NB4 (cell line): ENCODE data around the gene KCTD17.

Experiments
- DNase-seq: peaks from one replicate; pipeline ENCODE4 v3.0.0; 2010; ENCODE audit warnings: low read depth
- H3K4me3 ChIP-seq: one replicate; pipeline ENCODE4 v1.5.1; 2011; ENCODE audit warnings: mild to moderate bottlenecking, low read depth, low read length, moderate library complexity
- CTCF ChIP-seq: IDR thresholded peaks from one replicate; pipeline ENCODE4 v1.5.1; 2012; ENCODE audit warnings: low read depth, low read length
- MAX ChIP-seq: IDR thresholded peaks from 2 replicates; pipeline ENCODE4 v1.6.1; 2011; ENCODE audit warnings: low read depth, low read length
- MYC ChIP-seq: IDR thresholded peaks from 2 replicates; pipeline ENCODE4 v1.6.1; 2011; ENCODE audit warnings: low read depth, low read length
- POLR2A ChIP-seq: IDR thresholded peaks from 2 replicates; pipeline ENCODE4 v1.6.1; 2011; ENCODE audit warnings: mild to moderate bottlenecking; ENCODE audit not compliant: insufficient read length; ENCODE audit errors: extremely low read depth

Gene KCTD17

GRCh38 chr22:37021041-37021440 lies 30.5 kb upstream of the KCTD17 start:
- TF ChIP-seq MAX, result no peak
- TF ChIP-seq MYC, result no peak
- TF ChIP-seq CTCF, result no peak
- no peak for TF ChIP-seq POLR2A
- DNase-seq, result no peak
- peak overlapping the region; percentile 1 for H3K4me3 ChIP-seq

GRCh38 chr22:37021710-37022482 lies 29.6 kb upstream of the KCTD17 start:
- DNase-seq, result peak; percentile 74

GRCh38 chr22:37022483-37023337 lies 28.8 kb upstream of the KCTD17 start:
- no peak for DNase-seq
- no peak overlapping the region for H3K4me3 ChIP-seq
- TF ChIP-seq CTCF (no peak), MYC (no peak), MAX (no peak), POLR2A (no peak)

More at GRCh38 chr22:37021710-37022482, 29.6 kb upstream of the KCTD17 start:
- no peak overlapping the region for H3K4me3 ChIP-seq
- TF ChIP-seq POLR2A (no peak), MYC (no peak), CTCF (peak; percentile 86)

- DNase-seq, result no peak
- H3K4me3 ChIP-seq, result no peak overlapping the region
- no peak for TF ChIP-seq MAX
- TF ChIP-seq CTCF, result no peak
- TF ChIP-seq POLR2A, result no peak
- no peak for TF ChIP-seq MYC
Observed at GRCh38 chr22:37023743-37024338, 27.7 kb upstream of the KCTD17 start.

- no peak for DNase-seq
- H3K4me3 ChIP-seq, result no peak overlapping the region
- no peak for TF ChIP-seq POLR2A
- TF ChIP-seq CTCF, result no peak
- TF ChIP-seq MYC, result no peak
- TF ChIP-seq MAX, result no peak
Observed at GRCh38 chr22:37024339-37025157, 27.0 kb upstream of the KCTD17 start.
